Liver (tissue), 9 donors: ENCODE measurements around the gene UBR2. TPM values are rescaled to one million over a fixed set of nuclear protein-coding genes. Genes with fewer than 3 reads are reported as not detected.
A peak's percentile ranks its signal among the peaks of the same experiment; 100 is the strongest.

Experiments
- DNase-seq: peaks from one replicate; pipeline ENCODE4 v3.0.0-alpha.2; 2017; ENCODE audit warnings: low spot score
- H3K27ac ChIP-seq, 2 donors: one replicate each; pipeline ENCODE4 v1.7.0; 2013; ENCODE audit warnings: inconsistent platforms in 2 of 2, low read length in 2 of 2, control low read depth in 1 of 2, low read depth in 1 of 2, mild to moderate bottlenecking in 1 of 2
- H3K27me3 ChIP-seq, 4 donors: one replicate each; pipeline versions ENCODE4 v1.6.1 to v1.7.0; 2013; ENCODE audit warnings: low read length in 3 of 4, inconsistent platforms in 1 of 4, mild to moderate bottlenecking in 1 of 4, moderate library complexity in 1 of 4; ENCODE audit not compliant: control insufficient read depth in 4 of 4, insufficient read depth in 4 of 4
- H3K36me3 ChIP-seq, 4 donors: one replicate each; pipeline versions ENCODE4 v1.6.1 to v1.7.0; 2013; ENCODE audit warnings: low read length in 3 of 4, mild to moderate bottlenecking in 3 of 4, low read depth in 1 of 4, moderate library complexity in 1 of 4; ENCODE audit not compliant: control insufficient read depth in 4 of 4, insufficient read depth in 3 of 4
- H3K4me1 ChIP-seq, 4 donors: one replicate each; pipeline versions ENCODE4 v1.6.1 to v1.7.0; 2013; ENCODE audit warnings: low read length in 3 of 4, mild to moderate bottlenecking in 3 of 4, moderate library complexity in 1 of 4; ENCODE audit not compliant: control insufficient read depth in 4 of 4, insufficient read depth in 4 of 4
- H3K4me3 ChIP-seq, 3 donors: one replicate each; pipeline versions ENCODE4 v1.6.1 to v1.7.0; 2013; ENCODE audit warnings: low read length in 3 of 3, control low read depth in 1 of 3, low read depth in 1 of 3, mild to moderate bottlenecking in 1 of 3
- H3K9ac ChIP-seq, 2 donors: one replicate each; pipeline ENCODE4 v1.7.0; 2013; ENCODE audit warnings: low read length in 2 of 2, mild to moderate bottlenecking in 2 of 2, moderate library complexity in 2 of 2, control low read depth in 1 of 2, low read depth in 1 of 2
- H3K9me3 ChIP-seq, 4 donors: one replicate each; pipeline versions ENCODE4 v1.6.1 to v1.7.0; 2013; ENCODE audit warnings: low read length in 3 of 4; ENCODE audit not compliant: control insufficient read depth in 4 of 4
- CTCF ChIP-seq: fragments of 150-350 bp; IDR thresholded peaks from 2 replicates; pipeline ENCODE4 v1.5.1; 2017; ENCODE audit warnings: improper control_type of control experiment, low read depth, low read length; ENCODE audit not compliant: missing input control
- EGR1 ChIP-seq, 2 donors: IDR thresholded peaks; 2 replicates each; pipeline ENCODE4 v1.6.1; 2016 to 2018; ENCODE audit warnings: antibody characterized with exemption in 2 of 2, low read depth in 2 of 2
- FOXA1 ChIP-seq: IDR thresholded peaks from 2 replicates; pipeline ENCODE4 v1.6.1; 2016; ENCODE audit warnings: antibody characterized with exemption
- FOXA2 ChIP-seq: IDR thresholded peaks from 2 replicates; pipeline ENCODE4 v1.6.1; 2016; ENCODE audit warnings: antibody characterized with exemption
- GABPA ChIP-seq, 2 donors: IDR thresholded peaks in 1 of 2; conservative IDR thresholded peaks in 1 of 2; 2 replicates each; pipeline ENCODE4 v1.6.1; 2016; ENCODE audit warnings: antibody characterized with exemption in 2 of 2, mild to moderate bottlenecking in 1 of 2, moderate library complexity in 1 of 2
- HNF4A ChIP-seq, 2 donors: conservative IDR thresholded peaks; 2 replicates each; pipeline ENCODE4 v1.6.1; 2016; ENCODE audit warnings: antibody characterized with exemption in 2 of 2, mild to moderate bottlenecking in 2 of 2
- HNF4G ChIP-seq: IDR thresholded peaks from 2 replicates; pipeline ENCODE4 v1.6.1; 2016; ENCODE audit warnings: antibody characterized with exemption
- JUND ChIP-seq, 2 donors: IDR thresholded peaks; 2 replicates each; pipeline ENCODE4 v1.6.1; 2016; ENCODE audit warnings: antibody characterized with exemption in 2 of 2
- NR2F2 ChIP-seq: IDR thresholded peaks from 2 replicates; pipeline ENCODE4 v1.6.1; 2016; ENCODE audit warnings: antibody characterized with exemption
- RAD21 ChIP-seq, 2 donors: IDR thresholded peaks; 2 replicates each; pipeline ENCODE4 v1.6.1; 2016; ENCODE audit warnings: antibody characterized with exemption in 2 of 2, mild to moderate bottlenecking in 2 of 2
- RXRA ChIP-seq, 2 donors: IDR thresholded peaks; 2 replicates each; pipeline ENCODE4 v1.6.1; 2017 to 2018; ENCODE audit warnings: antibody characterized with exemption in 2 of 2, mild to moderate bottlenecking in 1 of 2
- SP1 ChIP-seq: IDR thresholded peaks from 2 replicates; pipeline ENCODE4 v1.6.1; 2018; ENCODE audit warnings: antibody characterized with exemption, mild to moderate bottlenecking
- TAF1 ChIP-seq: conservative IDR thresholded peaks from 2 replicates; pipeline ENCODE4 v1.6.1; 2016; ENCODE audit warnings: antibody characterized with exemption, mild to moderate bottlenecking
- YY1 ChIP-seq: IDR thresholded peaks from 2 replicates; pipeline ENCODE4 v1.6.1; 2016; ENCODE audit warnings: antibody characterized with exemption, mild to moderate bottlenecking
- ZBTB33 ChIP-seq: IDR thresholded peaks from 2 replicates; pipeline ENCODE4 v1.6.1; 2016; ENCODE audit warnings: antibody characterized with exemption
- WGBS: extraction: QIAGEN DNeasy Blood & Tissue Kit; methylation state at CpG from one replicate; pipeline ENCODE4 v1.1.7; 2013; 5-methylcytosine and 5-hydroxymethylcytosine counted together
- polyA plus RNA-seq, 2 donors: library from polyadenylated mRNA; stranded (reverse) in 1 of 2; unstranded in 1 of 2; fragments of 200-250 nt in 1 of 2; fragments of >200 nt in 1 of 2; fragmentation: Nextera tagmentation in 1 of 2; extraction: Ambion mirVana in 1 of 2; gene quantifications; one replicate each; pipeline versions ENCODE4 v1.2.1 to v1.2.3, GENCODE V29; 2013 to 2015
- total RNA-seq, 2 donors: library from RNA; depleted of rRNA; stranded (reverse); fragments of >200 nt; gene quantifications; one replicate each; pipeline ENCODE4 v1.2.3, GENCODE V29; 2014
- TF ChIP-seq, protein P1 (sequence below): IDR thresholded peaks from 2 replicates; pipeline ENCODE4 v1.6.1; 2016; ENCODE audit warnings: antibody characterized with exemption
- TF ChIP-seq, protein P2 (sequence below): IDR thresholded peaks from 2 replicates; pipeline ENCODE4 v1.6.1; 2016; ENCODE audit warnings: antibody characterized with exemption
- TF ChIP-seq, protein P3 (sequence below): IDR thresholded peaks from 2 replicates; pipeline ENCODE4 v1.6.1; 2016; ENCODE audit warnings: antibody characterized with exemption, mild to moderate bottlenecking
- donor health status: healthy.
- donor health status: healthy.
- donor health status: healthy.
- donor health status: healthy.
- donor health status: healthy.

UBR2 gene
- total and polyA plus RNA-seq, 4 donors, result 6.3 to 32.9 (median 19.3) TPM

DNA sequence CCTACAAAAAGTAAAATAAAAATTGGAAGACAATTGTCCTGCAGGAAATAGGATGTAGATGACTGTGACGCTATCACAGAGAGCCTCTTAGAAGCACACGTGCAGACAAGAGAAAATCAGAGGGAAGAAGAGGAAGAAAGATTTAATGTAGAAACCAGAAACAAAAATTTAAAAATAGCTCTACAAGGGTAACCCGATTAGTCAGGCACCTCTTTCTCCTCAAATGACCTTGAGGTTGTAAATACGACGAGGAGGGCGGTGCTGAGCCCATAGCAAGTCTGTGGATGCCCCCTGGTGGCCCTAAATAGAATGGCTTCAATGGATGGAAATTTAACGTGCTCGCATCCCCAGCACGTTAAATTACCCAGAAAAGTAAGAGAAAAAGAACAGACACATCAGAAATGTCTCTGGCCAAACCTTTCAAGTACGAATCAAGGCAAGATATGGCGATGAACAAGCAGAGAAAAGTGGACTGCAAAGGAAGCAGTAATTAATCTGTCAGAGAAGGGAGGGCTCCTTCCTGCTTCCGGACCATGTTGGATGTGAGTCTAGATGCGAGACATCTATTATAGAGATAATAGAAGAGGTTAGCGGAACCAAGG is 162.8 kb downstream of the UBR2 start:
- no peaks in the 10 kb centered on the region for H3K9me3 ChIP-seq
- TF ChIP-seq HNF4G (no peak), RXRA (IDR thresholded peaks at IDR 0.05) (peak; percentile 89 to 94), FOXA2 (peak; percentile 27), TAF1 (no peak), NR2F2 (peak; percentile 35), GABPA (IDR thresholded peaks at IDR 0.05 in 1 of 2, conservative IDR thresholded peaks at IDR 0.05 in 1 of 2) (peak in 1 of 2 donors; percentile 23), FOXA1 (peak; percentile 60), CTCF (peak; percentile 87), SP1 (peak; percentile 44), RAD21 (IDR thresholded peaks at IDR 0.05) (peak; percentile 95 to 98), ZBTB33 (no peak), HNF4A (conservative IDR thresholded peaks at IDR 0.05) (peak in 1 of 2 donors; percentile 24), YY1 (peak; percentile 64)
- TF ChIP-seq, protein P1, sequence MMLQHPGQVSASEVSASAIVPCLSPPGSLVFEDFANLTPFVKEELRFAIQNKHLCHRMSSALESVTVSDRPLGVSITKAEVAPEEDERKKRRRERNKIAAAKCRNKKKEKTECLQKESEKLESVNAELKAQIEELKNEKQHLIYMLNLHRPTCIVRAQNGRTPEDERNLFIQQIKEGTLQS, result peak; percentile 39
- TF ChIP-seq, protein P2, sequence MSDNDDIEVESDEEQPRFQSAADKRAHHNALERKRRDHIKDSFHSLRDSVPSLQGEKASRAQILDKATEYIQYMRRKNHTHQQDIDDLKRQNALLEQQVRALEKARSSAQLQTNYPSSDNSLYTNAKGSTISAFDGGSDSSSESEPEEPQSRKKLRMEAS, result no peak
- H3K27me3 ChIP-seq, result no peaks in the 10 kb centered on the region
- peak overlapping the region; percentile 47 to 73 for H3K27ac ChIP-seq
- H3K36me3 ChIP-seq, result no peaks in the 10 kb centered on the region
- H3K4me3 ChIP-seq, result peak overlapping the region; percentile 51 to 65 (median 54)
- H3K4me1 ChIP-seq, result peaks cover 0 to 16% (median 11%) of the 10 kb centered on the region in 4 donors
- peak; percentile 68 for DNase-seq
- H3K9ac ChIP-seq, result peak overlapping the region in 1 of 2 donors; percentile 61
- 4% methylated on average over 14 of the region's 14 CpGs for WGBS

DNA sequence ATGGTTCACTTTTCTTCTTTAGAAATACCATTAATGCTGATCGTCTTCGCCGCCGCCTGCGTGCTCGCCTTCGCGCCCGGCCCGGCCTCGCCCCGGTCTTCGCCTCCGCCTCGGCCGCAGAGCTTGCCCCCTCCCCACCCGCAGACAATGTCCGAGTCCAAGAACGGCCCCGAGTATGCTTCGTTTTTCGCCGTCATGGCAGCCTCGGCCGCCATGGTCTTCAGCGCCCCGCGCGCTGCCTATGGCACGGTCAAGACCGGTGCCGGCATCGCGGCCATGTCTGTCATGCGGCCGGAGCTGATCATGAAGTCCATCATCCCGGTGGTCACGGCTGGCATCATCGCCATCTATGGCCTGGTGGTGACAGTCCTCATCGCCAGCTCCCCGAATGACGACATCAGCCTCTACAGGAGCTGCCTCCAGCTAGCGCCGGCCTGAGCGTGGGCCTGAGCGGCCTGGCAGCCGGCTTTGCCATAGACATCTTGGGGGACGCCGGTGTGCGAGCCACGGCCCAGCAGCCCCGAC is 163.3 kb downstream of the UBR2 start:
- Histone ChIP-seq H3K36me3 (no peaks in the 10 kb centered on the region), H3K9ac (peak overlapping the region in 1 of 2 donors; percentile 61), H3K27ac (peak overlapping the region; percentile 47 to 73), H3K27me3 (no peaks in the 10 kb centered on the region), H3K4me3 (peak overlapping the region; percentile 51 to 65 (median 54)), H3K4me1 (peaks cover 0 to 16% (median 11%) of the 10 kb centered on the region in 4 donors), H3K9me3 (no peaks in the 10 kb centered on the region)
- 17% methylated on average over 52 of the region's 52 CpGs for WGBS
- peak; percentile 37 for DNase-seq
- TF ChIP-seq FOXA1 (no peak), RXRA (IDR thresholded peaks at IDR 0.05) (no peak), HNF4A (conservative IDR thresholded peaks at IDR 0.05) (no peak), JUND (IDR thresholded peaks at IDR 0.05) (no peak), EGR1 (IDR thresholded peaks at IDR 0.05; ENCODE audit: low read depth in 2 of 2) (no peak), NR2F2 (no peak), SP1 (no peak), CTCF (no peak), FOXA2 (no peak), GABPA (IDR thresholded peaks at IDR 0.05 in 1 of 2, conservative IDR thresholded peaks at IDR 0.05 in 1 of 2) (no peak), YY1 (no peak), HNF4G (no peak)
- TF ChIP-seq, protein P2, result no peak
- TF ChIP-seq, protein P3, sequence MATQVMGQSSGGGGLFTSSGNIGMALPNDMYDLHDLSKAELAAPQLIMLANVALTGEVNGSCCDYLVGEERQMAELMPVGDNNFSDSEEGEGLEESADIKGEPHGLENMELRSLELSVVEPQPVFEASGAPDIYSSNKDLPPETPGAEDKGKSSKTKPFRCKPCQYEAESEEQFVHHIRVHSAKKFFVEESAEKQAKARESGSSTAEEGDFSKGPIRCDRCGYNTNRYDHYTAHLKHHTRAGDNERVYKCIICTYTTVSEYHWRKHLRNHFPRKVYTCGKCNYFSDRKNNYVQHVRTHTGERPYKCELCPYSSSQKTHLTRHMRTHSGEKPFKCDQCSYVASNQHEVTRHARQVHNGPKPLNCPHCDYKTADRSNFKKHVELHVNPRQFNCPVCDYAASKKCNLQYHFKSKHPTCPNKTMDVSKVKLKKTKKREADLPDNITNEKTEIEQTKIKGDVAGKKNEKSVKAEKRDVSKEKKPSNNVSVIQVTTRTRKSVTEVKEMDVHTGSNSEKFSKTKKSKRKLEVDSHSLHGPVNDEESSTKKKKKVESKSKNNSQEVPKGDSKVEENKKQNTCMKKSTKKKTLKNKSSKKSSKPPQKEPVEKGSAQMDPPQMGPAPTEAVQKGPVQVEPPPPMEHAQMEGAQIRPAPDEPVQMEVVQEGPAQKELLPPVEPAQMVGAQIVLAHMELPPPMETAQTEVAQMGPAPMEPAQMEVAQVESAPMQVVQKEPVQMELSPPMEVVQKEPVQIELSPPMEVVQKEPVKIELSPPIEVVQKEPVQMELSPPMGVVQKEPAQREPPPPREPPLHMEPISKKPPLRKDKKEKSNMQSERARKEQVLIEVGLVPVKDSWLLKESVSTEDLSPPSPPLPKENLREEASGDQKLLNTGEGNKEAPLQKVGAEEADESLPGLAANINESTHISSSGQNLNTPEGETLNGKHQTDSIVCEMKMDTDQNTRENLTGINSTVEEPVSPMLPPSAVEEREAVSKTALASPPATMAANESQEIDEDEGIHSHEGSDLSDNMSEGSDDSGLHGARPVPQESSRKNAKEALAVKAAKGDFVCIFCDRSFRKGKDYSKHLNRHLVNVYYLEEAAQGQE, result no peak
- TF ChIP-seq, protein P1, result no peak
